Thoracic aorta (tissue), 2 donors: Measurements from ENCODE around the gene GAS5. TPM values are rescaled to one million over a fixed set of nuclear protein-coding genes. Genes with fewer than 3 reads are reported as not detected.

Source experiments
- ATAC-seq: fragments of 150-250 bp; one replicate; pipeline ENCODE4 v1.8.0; 2017; ENCODE audit warnings: low read depth; ENCODE audit not compliant: insufficient number of reproducible peaks, low FRiP score
- DNase-seq: peaks from one replicate; pipeline ENCODE4 v3.0.0-alpha.2; 2020; ENCODE audit warnings: low spot score
- H3K27ac ChIP-seq, 2 donors: fragments of 200-600 bp; sonication (generic); 1 replicate in 1 of 2; 2 replicates in 1 of 2; pipeline ENCODE4 v1.5.1; 2016; ENCODE audit warnings: mild to moderate bottlenecking in 2 of 2, moderate library complexity in 2 of 2
- H3K27me3 ChIP-seq: fragments of 200-600 bp; sonication (generic); replicated peaks from 2 replicates; pipeline ENCODE4 v1.6.0; 2016; ENCODE audit warnings: mild to moderate bottlenecking; ENCODE audit not compliant: insufficient read depth
- H3K36me3 ChIP-seq: fragments of 200-600 bp; sonication (generic); one replicate; pipeline ENCODE4 v1.5.1; 2016
- H3K4me1 ChIP-seq, 2 donors: fragments of 200-600 bp; sonication (generic); 1 replicate in 1 of 2; 2 replicates in 1 of 2; pipeline versions ENCODE4 v1.5.1 to v1.6.0; 2016; ENCODE audit warnings: low read depth in 2 of 2, mild to moderate bottlenecking in 1 of 2; ENCODE audit not compliant: control insufficient read depth in 1 of 2
- H3K4me3 ChIP-seq: fragments of 200-600 bp; sonication (generic); 2 replicates; pipeline ENCODE4 v1.5.1; 2016; ENCODE audit warnings: mild to moderate bottlenecking
- H3K9me3 ChIP-seq: fragments of 200-600 bp; sonication (generic); 2 replicates; pipeline ENCODE4 v1.5.1; 2016
- total RNA-seq, 2 donors: library from RNA; depleted of rRNA; stranded (reverse); fragments of >200 nt; gene quantifications; one replicate each; pipeline versions ENCODE4 v1.1.0 to v1.2.3, GENCODE V29; 2016
- TF ChIP-seq, protein P1 (sequence below): fragments of 200-600 bp; sonication (generic); IDR thresholded peaks from one replicate; pipeline ENCODE4 v1.5.1; 2019; ENCODE audit warnings: antibody characterized with exemption

The GAS5 gene
- total RNA-seq, 2 donors from 2014 or later = 120 to 294 TPM

DNA sequence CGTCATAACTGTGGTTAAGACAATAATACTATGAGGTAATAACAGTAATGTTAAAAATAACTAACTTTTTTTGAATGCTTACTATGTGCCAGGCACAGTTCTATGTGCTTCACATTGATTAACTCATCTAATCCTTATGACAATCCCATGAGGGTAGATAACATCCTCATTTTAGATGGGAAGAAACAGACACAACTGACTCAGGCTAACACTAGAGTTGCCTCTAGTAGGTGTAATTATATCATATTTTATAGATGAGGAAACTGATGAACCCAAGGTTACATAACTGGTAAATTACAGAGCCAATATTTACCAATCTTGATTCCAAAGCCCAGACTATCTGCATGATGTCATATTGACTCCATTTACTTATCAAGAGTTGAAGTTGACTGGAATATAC is 25.8 kb upstream of the GAS5 start:
- H3K4me1 ChIP-seq = no peaks in the 10 kb centered on the region

DNA sequence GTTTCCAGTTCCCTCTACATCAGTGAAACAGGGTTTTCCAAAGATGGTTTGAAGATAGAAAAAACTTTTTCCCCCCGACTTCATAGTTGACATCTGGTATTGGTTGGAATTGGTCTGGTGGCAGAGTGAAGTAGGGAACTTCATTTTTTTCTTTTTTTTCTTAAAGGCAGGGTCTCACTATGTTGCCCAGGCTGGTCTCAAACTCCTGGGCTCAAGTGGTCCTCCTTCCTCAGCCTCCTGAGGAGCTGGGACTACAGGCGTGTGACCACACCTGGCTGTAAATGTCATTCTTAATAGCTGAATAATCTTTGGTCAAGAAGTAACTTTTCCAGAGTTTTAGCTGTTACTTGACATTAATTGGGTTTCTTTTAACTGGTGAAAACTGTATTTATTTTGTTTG is 22.1 kb upstream of the GAS5 start:
- H3K4me1 ChIP-seq = no peaks in the 10 kb centered on the region
- H3K4me3 ChIP-seq = no peak overlapping the region
- H3K36me3 ChIP-seq = peaks cover 14% of the 10 kb centered on the region
- H3K27me3 ChIP-seq = no peaks in the 10 kb centered on the region
- no peak overlapping the region for H3K27ac ChIP-seq
- no peak for ATAC-seq
- no peak for DNase-seq
- TF ChIP-seq, protein P1, sequence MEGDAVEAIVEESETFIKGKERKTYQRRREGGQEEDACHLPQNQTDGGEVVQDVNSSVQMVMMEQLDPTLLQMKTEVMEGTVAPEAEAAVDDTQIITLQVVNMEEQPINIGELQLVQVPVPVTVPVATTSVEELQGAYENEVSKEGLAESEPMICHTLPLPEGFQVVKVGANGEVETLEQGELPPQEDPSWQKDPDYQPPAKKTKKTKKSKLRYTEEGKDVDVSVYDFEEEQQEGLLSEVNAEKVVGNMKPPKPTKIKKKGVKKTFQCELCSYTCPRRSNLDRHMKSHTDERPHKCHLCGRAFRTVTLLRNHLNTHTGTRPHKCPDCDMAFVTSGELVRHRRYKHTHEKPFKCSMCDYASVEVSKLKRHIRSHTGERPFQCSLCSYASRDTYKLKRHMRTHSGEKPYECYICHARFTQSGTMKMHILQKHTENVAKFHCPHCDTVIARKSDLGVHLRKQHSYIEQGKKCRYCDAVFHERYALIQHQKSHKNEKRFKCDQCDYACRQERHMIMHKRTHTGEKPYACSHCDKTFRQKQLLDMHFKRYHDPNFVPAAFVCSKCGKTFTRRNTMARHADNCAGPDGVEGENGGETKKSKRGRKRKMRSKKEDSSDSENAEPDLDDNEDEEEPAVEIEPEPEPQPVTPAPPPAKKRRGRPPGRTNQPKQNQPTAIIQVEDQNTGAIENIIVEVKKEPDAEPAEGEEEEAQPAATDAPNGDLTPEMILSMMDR = no peak
- H3K9me3 ChIP-seq = no peaks in the 10 kb centered on the region

More for the DNA sequence above, 25.8 kb upstream of the GAS5 start:
- Histone ChIP-seq H3K9me3 (no peaks in the 10 kb centered on the region), H3K36me3 (no peaks in the 10 kb centered on the region), H3K27me3 (no peaks in the 10 kb centered on the region), H3K4me3 (no peak overlapping the region), H3K27ac (no peak overlapping the region)
- ATAC-seq = no peak
- DNase-seq = no peak
- TF ChIP-seq, protein P1 = no peak

DNA sequence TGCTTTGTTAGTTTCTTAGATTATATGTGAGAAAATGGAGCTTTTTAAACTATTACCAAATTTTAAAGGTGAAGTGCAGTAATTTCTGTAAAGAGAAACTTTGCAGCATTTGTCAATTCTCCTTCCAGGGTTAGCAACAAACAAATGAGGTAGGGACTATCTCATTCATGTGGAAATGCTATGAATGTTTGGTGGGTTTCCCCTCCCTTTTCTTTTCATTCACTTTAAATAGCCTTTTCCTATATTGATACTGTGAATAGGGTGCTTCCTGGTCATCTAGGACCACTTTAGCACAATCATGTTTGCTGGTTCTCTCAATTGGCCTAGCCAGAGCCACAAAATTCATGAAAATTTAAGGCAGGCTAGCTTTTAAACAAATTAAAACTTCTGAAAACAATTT is 21.0 kb upstream of the GAS5 start:
- Histone ChIP-seq H3K27ac (no peak overlapping the region), H3K4me3 (no peak overlapping the region), H3K36me3 (peaks cover 14% of the 10 kb centered on the region), H3K4me1 (no peaks in the 10 kb centered on the region), H3K9me3 (no peaks in the 10 kb centered on the region), H3K27me3 (no peaks in the 10 kb centered on the region)
- TF ChIP-seq, protein P1 = no peak
- no peak for ATAC-seq
- DNase-seq = no peak

DNA sequence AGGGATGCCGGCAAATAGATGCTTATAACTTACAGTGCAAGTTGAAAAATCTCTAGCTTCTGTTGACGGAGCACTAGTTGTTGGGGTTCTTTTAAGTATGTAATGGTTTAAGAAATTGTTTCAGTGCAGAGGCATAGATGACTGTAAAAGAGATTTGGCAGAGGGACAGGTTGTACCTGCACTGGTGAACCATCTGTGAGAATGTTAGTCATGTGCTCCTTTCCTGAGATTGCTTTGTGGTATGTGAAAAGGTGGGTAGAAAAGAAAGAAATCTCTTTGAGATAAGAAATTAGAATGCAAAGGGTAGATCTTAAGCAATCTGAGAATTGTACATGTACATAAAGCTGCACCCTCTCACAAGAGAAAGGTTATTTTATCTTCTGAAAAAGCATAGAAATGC is 19.8 kb upstream of the GAS5 start:
- Histone ChIP-seq H3K27ac (no peak overlapping the region), H3K4me3 (no peak overlapping the region), H3K27me3 (no peaks in the 10 kb centered on the region), H3K4me1 (no peaks in the 10 kb centered on the region), H3K36me3 (peaks cover 14% of the 10 kb centered on the region), H3K9me3 (no peaks in the 10 kb centered on the region)
- no peak for DNase-seq
- TF ChIP-seq, protein P1 = no peak
- ATAC-seq = no peak

DNA sequence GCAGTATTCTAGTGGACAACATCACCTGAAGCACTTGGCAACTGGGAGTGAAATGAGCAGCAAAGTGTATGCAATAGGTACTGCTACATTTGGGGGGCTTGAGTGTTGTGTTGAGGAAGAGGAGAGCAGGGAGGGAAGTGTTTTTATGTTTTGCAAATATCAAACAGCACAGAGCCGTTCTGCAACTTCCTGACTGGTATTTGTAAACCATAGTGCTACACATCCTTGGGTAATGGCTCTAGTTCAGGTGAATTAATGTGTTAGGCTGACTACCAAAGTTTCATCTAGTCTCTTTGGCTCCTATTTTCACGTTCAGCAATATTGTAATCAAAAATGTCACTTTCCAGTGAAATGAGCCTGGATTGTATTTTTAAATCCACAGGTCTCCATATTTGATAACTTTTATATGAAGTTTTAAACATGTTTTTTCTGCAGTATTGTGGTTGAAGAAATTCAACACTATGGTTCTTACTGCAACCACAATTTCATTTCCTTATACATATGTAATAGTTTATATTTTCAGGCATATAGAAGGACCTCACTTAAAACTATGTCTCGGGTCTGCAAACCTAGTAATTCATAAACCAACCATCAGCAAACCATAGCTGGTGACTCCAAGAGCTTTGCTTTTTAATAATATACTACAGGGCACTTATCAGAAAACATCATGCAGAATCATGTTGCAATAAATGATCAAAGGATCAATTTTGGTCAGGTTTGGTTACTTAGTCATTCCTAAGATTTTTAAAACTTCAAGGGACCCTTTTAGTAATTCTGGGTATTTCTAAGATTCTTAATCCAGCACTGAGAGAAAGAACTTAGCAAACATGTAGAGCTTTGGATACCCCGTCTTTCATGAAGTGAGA is 19.2 kb upstream of the GAS5 start:
- DNase-seq (no peak), ATAC-seq (no peak)
- H3K27me3 ChIP-seq = no peaks in the 10 kb centered on the region
- H3K9me3 ChIP-seq = no peaks in the 10 kb centered on the region
- no peaks in the 10 kb centered on the region for H3K4me1 ChIP-seq
- H3K36me3 ChIP-seq = peaks cover 14% of the 10 kb centered on the region
- TF ChIP-seq, protein P1 = no peak
- H3K4me3 ChIP-seq = no peak overlapping the region
- H3K27ac ChIP-seq = no peak overlapping the region
